RCC 7860 (cell line): ENCODE measurements around the gene TANGO2.

Source experiments
- DNase-seq: peaks from one replicate; pipeline ENCODE4 v3.0.0-alpha.2; 2015; ENCODE audit warnings: low spot score
- FAIRE-seq: peaks from 2 replicates; lab custom pipeline; 2012; peaks lifted over from hg19 to GRCh38; lab: Jason Lieb, UNC

The TANGO2 gene

DNA sequence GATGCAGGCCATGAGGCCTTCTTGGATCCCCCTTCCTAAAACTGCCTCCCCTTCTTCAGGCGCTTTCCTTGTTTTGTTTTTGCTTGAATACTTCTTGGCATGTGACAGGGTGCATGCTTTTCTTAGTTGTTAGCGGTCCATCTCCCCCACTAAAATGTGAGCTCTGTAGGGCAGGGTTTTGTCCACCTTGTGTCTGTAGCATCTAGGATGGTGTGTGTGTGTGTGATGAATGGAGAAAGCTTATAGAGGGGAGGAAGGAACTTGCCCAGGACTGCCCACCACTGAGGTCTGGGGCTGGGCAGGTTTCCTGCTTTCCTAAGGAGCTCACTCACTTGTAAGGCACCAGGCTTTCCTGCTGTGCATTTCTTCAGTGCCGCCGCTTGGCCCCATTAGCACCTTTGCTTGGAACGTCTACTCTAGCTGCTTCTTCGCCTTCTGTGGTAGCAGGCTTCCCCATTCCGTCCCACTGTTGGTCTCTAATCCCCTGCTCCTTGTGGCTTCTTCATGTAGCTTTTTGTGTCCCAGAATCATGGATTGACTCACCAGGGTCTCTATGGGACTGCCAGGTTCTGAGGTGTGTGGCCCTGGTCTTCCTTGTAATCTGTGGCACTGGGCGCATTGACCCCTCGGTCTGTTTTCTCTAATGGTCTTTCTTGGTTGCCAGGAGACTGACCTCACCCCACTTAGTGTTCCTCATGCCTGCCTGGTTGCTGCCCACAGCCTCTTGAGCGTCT lies 62.4 kb downstream of the TANGO2 start:
- DNase-seq (no peak), FAIRE-seq (no peak)

GRCh38 chr22:20083891-20084546 lies 63.1 kb downstream of the TANGO2 start:
- no peak for FAIRE-seq

DNA sequence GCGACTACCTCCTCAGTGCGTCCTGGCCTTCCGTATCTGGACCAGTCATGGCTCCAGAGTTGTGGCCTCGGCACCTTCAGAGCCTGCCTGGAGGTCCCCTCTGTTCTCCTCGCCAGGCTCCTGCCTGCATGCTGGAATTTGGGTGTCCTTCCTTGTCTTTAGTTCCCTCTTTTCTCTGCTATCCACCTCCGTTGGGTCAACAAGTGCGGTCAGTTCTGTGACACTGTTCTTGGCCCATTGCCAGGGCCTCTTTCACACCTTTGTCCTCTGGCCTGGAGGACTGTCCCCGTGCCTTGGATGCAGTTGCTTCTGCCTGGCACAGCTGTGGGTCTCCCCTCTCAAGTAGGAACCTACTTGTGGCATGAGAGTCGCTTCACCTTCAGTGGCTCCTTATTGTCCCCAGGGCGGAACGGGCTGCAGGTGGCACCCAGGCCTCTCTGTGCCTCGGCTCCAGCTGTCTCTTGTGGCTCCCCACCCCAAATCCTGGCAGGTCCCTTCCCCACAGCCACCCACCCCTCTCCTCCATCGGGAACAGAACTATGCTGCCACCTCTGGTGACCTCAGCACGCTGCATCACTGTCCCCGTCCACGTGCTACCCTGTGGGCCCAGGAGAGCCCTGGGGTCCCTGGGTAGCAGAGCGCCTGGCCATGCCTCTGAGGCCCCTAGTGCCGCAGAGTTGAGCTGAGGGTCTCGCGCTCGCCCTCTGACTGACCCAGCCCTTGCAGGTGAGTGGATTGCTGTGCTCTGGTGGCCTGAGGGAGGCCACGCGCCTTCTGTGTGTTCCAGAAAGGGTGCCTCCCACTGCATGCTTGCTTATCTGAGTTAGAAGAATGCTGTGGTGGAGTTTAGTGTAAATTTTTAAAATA lies 63.9 kb downstream of the TANGO2 start:
- DNase-seq: no peak
- no peak for FAIRE-seq

More at GRCh38 chr22:20083891-20084546, 63.1 kb downstream of the TANGO2 start:
- DNase-seq: no peak

GRCh38 chr22:20085651-20086050 lies 64.7 kb downstream of the TANGO2 start:
- DNase-seq: no peak
- FAIRE-seq: no peak

- FAIRE-seq: no peak
- DNase-seq: no peak
These were observed 65.2 kb downstream of the TANGO2 start for GRCh38 chr22:20086101-20086599.

DNA sequence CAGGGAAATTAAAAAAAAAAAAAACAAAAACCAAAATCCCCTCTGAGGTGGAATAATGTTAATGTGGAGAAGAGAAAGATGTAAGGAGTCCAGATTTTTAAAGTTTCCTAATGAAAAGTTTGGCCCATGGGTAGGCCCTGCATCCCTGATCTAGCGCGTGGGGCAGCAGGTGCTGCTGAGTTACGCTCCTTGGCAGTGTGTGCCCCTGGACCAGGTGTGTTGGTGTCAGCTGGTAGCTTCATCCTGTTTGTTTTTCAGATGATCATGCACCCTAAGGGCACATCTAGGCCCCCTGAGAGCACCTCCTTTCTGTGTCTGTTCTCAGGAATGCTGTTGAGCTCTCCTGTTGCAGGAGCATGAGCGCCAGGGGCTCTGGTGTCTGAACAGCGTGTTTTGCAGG lies 65.9 kb downstream of the TANGO2 start:
- FAIRE-seq (no peak), DNase-seq (no peak)

GRCh38 chr22:20087319-20088262 lies 66.7 kb downstream of the TANGO2 start:
- no peak for FAIRE-seq
- no peak for DNase-seq

- DNase-seq (no peak), FAIRE-seq (no peak)
These were observed 67.3 kb downstream of the TANGO2 start for GRCh38 chr22:20088263-20088648.

DNA sequence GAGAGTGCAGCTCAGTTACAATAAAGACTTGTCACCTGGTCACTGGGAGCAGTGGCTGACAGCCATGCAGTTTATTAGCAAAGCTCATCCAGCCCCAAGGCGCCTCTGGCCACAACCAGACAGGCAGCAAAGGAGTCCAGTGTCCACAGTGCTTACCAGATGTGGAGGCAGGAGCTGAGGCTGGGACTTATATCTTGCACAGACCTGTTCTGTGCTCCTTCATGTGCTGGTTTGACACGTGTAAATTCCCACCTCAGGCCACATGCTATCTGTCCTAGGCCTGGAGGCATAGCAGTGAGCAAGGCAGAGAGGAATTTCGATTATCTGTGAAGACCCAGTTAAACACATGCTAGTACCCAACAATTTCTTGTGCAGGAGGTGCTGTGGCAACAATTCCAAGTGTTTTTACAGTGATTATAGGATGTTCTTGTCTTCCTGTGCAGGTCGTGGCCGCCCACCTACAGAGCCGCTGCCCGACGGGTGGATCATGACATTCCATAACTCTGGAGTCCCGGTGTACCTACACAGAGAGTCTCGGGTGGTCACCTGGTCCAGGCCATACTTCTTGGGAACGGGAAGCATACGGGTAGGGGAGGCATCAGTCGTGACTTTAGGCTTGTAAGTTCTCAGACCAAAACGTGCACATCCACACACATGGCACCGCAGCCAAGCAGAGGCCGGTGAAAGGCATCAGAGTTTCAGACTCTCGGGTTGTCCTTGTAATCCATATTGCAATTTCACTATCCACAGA lies 68.5 kb downstream of the TANGO2 start:
- DNase-seq: no peak
- FAIRE-seq: no peak

DNA sequence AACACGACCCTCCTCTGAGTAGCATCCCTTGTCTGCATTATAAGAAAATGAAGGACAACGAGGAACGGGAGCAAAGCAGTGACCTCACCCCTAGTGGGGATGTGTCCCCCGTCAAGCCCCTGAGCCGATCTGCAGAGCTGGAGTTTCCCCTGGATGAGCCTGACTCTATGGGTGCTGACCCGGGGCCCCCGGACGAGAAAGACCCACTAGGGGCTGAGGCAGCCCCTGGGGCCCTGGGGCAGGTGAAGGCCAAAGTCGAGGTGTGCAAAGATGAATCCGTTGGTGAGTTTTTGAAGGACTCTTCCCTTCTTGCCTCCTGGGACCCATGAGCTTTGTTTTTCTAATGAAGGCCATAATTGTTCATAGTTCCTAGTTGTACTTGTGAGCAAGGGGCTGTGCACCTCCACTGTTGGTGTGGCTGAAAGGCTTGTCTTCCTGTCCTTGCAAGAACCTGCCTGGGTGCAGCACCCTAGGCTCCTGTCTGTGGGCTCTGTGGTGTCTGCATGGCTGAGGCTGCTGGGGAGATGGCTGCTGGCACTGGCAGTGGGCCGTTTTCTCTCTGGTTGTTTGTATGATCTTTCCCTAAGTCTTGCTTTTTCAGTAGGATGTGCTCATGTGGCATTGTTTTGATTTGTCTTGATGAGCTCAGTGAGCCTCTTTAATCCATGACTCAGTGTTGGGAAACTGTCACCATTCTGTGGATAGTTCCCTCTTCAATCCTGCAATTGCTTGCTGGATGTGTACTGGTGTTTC lies 69.2 kb downstream of the TANGO2 start:
- no peak for DNase-seq
- no peak for FAIRE-seq

GRCh38 chr22:20090730-20091240 lies 69.9 kb downstream of the TANGO2 start:
- DNase-seq (no peak), FAIRE-seq (no peak)

GRCh38 chr22:20091690-20092476 lies 71.0 kb downstream of the TANGO2 start:
- FAIRE-seq: no peak
- no peak for DNase-seq

GRCh38 chr22:20092477-20092854 lies 71.6 kb downstream of the TANGO2 start:
- DNase-seq: no peak
- no peak for FAIRE-seq

- FAIRE-seq (no peak), DNase-seq (no peak)
These were observed 72.7 kb downstream of the TANGO2 start for GRCh38 chr22:20093418-20094196.

DNA sequence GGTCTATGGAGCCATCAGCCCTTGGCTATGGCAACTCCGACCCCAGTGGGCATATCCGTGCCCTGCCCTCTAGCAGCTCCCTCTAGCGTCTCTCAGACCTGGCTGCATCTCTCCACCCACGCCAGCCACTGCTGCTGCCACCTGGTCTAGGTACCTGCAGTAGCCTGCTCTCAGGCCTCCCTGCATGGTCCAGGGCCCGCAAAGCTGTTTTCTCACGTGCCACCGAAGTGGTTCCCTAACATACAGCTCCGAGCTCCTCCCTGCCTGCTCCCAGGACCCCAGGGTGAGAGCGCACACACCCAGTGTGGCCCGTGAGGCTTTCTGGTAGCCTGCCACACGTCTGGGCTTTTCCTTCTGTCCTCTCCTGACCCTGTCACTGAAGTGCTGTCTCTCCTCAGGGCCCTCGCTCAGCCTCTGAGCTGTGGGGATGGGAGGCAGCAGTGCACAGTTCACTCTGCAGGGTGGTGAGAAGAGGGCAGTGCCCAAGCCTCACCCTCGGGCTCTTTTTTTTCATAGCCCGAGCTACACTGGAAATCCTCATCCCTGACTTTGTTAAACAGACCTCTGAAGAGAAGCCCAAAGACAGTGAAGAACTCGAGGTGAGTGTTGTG lies 73.4 kb downstream of the TANGO2 start:
- FAIRE-seq (no peak), DNase-seq (no peak)

DNA sequence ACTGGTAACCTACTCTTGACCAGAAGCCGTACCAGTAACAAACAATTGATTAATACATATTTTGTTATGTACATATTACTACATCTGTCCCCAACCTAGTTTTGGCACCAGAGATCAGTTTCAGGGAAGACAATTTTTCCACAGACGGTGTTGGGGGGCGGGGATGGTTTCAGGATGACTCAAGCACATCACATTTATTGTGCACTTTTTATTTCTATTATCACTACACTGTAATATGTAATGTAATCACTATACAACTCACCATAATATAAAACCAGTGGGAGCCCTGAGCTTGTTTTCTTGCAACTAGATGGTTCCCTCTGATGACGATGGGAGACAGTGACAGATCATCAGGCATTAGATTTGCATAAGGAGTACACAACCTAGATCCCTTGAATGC lies 74.6 kb downstream of the TANGO2 start:
- FAIRE-seq: no peak
- DNase-seq: no peak
